DOHH2 (cell line): Measurements from ENCODE around the gene KRT73.

ENCODE experiments used
- H3F3A ChIP-seq: fragments of 200-600 bp; sonication (generic), shearing (Covaris generic); 2 replicates; pipeline ENCODE4 v1.6.0; 2016; ENCODE audit warnings: antibody characterized with exemption, mild to moderate bottlenecking; ENCODE audit not compliant: control insufficient read depth, insufficient read depth
- H3K27ac ChIP-seq: fragments of 200-600 bp; sonication (generic); 2 replicates; pipeline ENCODE4 v1.5.1; 2014; ENCODE audit warnings: low read depth, mild to moderate bottlenecking, low read length, moderate library complexity
- H3K27me3 ChIP-seq: fragments of 200-600 bp; sonication (generic); 2 replicates; pipeline ENCODE4 v1.6.1; 2014; ENCODE audit warnings: mild to moderate bottlenecking, low read length, mixed read lengths; ENCODE audit not compliant: control insufficient read depth
- H3K36me3 ChIP-seq: fragments of 200-600 bp; sonication (generic); 2 replicates; pipeline ENCODE4 v1.6.1; 2014; ENCODE audit warnings: mild to moderate bottlenecking, low read length, moderate library complexity, mixed read lengths; ENCODE audit not compliant: control insufficient read depth
- H3K4me1 ChIP-seq: fragments of 200-600 bp; sonication (generic); 2 replicates; pipeline ENCODE4 v1.6.1; 2014; ENCODE audit warnings: mild to moderate bottlenecking, low read length, mixed read lengths; ENCODE audit not compliant: control insufficient read depth
- H3K4me2 ChIP-seq: fragments of 200-600 bp; sonication (generic); 2 replicates; pipeline ENCODE4 v1.6.0; 2014; ENCODE audit warnings: mild to moderate bottlenecking, low read length, moderate library complexity
- H3K4me3 ChIP-seq: fragments of 200-600 bp; sonication (generic); 2 replicates; pipeline ENCODE4 v1.5.1; 2014; ENCODE audit warnings: mild to moderate bottlenecking, low read length, mixed read lengths
- H3K79me2 ChIP-seq: fragments of 200-600 bp; sonication (generic); 2 replicates; pipeline ENCODE4 v1.6.1; 2014; ENCODE audit warnings: mild to moderate bottlenecking, low read length, mixed read lengths; ENCODE audit not compliant: control insufficient read depth
- H3K9me2 ChIP-seq: fragments of 200-600 bp; sonication (generic); replicated peaks from 2 replicates; pipeline ENCODE4 v1.6.1; 2014; ENCODE audit warnings: mild to moderate bottlenecking, low read length, mixed read lengths; ENCODE audit not compliant: control insufficient read depth
- H3K9me3 ChIP-seq: fragments of 200-600 bp; sonication (generic); 2 replicates; pipeline ENCODE4 v1.6.1; 2014; ENCODE audit warnings: antibody characterized with exemption, low read length, mixed read lengths; ENCODE audit not compliant: control insufficient read depth, insufficient read depth
- H4K20me1 ChIP-seq: fragments of 200-600 bp; sonication (generic); 2 replicates; pipeline ENCODE4 v1.6.0; 2014; ENCODE audit warnings: low read depth, mild to moderate bottlenecking, antibody characterized with exemption, low read length, moderate library complexity; ENCODE audit not compliant: control insufficient read depth, insufficient read depth
- EZH2phosphoT487 ChIP-seq: fragments of 200-600 bp; sonication (generic); IDR thresholded peaks from 2 replicates; pipeline ENCODE4 v1.6.1; 2017; ENCODE audit warnings: borderline replicate concordance, mild to moderate bottlenecking, antibody characterized with exemption, low read length, moderate library complexity, mixed read lengths
- TF ChIP-seq, protein P1 (sequence below): fragments of 200-600 bp; sonication (generic); IDR thresholded peaks from one replicate; pipeline ENCODE4 v1.5.1; 2014; ENCODE audit warnings: antibody characterized with exemption, mild to moderate bottlenecking, low read depth, low read length; ENCODE audit not compliant: poor library complexity, severe bottlenecking

The KRT73 gene

DNA sequence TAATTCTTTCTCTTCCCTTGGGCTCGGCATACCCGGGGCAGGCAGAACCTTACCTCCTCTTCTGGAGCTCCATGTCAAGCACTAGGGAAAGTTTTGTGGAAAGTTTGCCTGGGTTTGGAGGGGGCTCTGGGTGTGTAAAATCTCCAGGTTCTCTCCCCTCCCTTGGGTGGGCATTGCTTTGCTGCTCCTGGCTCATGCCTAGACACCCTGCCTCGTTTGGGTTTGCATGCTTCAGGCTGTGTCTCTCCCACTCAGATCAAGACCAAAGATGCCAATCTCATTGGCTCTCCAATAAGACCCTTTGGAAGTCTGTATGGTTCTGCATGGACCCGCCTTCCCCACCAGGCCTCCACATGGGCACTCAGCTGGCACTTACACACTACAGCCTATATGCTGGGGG, 39.8 kb upstream of the KRT73 start:
- no peak for TF ChIP-seq EZH2phosphoT487
- TF ChIP-seq, protein P1, sequence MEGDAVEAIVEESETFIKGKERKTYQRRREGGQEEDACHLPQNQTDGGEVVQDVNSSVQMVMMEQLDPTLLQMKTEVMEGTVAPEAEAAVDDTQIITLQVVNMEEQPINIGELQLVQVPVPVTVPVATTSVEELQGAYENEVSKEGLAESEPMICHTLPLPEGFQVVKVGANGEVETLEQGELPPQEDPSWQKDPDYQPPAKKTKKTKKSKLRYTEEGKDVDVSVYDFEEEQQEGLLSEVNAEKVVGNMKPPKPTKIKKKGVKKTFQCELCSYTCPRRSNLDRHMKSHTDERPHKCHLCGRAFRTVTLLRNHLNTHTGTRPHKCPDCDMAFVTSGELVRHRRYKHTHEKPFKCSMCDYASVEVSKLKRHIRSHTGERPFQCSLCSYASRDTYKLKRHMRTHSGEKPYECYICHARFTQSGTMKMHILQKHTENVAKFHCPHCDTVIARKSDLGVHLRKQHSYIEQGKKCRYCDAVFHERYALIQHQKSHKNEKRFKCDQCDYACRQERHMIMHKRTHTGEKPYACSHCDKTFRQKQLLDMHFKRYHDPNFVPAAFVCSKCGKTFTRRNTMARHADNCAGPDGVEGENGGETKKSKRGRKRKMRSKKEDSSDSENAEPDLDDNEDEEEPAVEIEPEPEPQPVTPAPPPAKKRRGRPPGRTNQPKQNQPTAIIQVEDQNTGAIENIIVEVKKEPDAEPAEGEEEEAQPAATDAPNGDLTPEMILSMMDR: no peak

DNA sequence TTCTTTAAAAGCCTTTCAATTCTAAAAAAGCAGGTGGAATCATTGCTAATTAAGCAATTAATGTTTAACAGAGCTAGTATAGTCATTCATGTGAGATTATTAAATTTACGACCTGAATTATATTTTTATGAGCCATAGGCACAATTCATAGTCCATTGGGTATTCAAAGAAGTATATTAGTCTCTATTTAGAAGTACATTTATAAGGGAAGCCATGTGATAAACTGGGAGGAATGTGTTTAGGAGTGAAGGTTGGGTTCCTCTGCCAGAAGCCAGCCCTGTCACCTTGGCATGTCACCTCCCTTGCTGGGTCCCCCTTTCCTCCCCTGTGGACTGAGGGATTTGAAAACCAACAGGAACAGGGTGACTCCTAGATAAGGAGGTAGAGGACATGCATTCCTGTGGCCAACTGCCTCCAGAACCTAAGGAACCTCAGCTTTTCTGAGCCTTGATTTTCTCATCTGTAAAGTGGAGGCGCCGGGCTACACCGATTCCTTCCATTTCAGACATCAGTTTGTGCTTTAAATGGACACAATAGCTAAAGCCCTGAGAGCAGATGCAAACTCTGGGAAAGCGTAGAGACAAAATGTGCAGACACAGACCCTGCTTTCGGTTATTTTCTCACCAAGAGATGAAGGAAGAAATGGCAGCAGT, 39.0 kb upstream of the KRT73 start:
- Histone ChIP-seq H3K27me3 (peaks cover 10% of the 10 kb centered on the region), H3K9me3 (no peaks in the 10 kb centered on the region), H3K9me2 (no peaks in the 10 kb centered on the region), H3K27ac (no peak overlapping the region), H4K20me1 (no peaks in the 10 kb centered on the region), H3K4me2 (no peak overlapping the region), H3K79me2 (no peaks in the 10 kb centered on the region), H3K4me1 (no peaks in the 10 kb centered on the region), H3K4me3 (no peak overlapping the region), H3K36me3 (no peaks in the 10 kb centered on the region), H3F3A (no peaks in the 10 kb centered on the region)
- TF ChIP-seq EZH2phosphoT487: no peak
- TF ChIP-seq, protein P1: no peak

More for the DNA sequence above, 39.8 kb upstream of the KRT73 start:
- Histone ChIP-seq H3K79me2 (no peaks in the 10 kb centered on the region), H3K4me2 (no peak overlapping the region), H3K27me3 (peaks cover 10% of the 10 kb centered on the region), H3K9me3 (no peaks in the 10 kb centered on the region), H3K4me1 (no peaks in the 10 kb centered on the region), H3F3A (no peaks in the 10 kb centered on the region), H3K9me2 (no peaks in the 10 kb centered on the region), H4K20me1 (no peaks in the 10 kb centered on the region), H3K27ac (no peak overlapping the region), H3K4me3 (no peak overlapping the region), H3K36me3 (no peaks in the 10 kb centered on the region)

DNA sequence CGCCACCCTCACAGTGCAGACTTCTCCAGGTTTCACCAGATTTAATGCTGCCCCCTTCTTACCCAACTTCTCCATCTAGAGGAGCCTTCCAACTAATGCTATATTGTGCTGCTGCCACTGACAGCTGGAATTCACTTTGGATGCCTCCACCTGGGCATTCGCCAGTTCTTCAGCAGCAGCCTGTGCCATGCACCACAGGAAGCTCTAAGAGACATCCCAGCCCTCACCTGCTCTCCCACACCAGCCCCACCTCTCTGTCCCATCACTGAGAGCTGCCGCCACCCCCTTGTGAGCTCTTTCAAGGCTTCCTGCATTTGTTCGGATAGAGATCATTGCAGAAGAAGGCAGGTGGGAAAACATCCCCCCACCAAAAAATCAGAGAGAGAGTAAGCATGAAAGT, 38.3 kb upstream of the KRT73 start:
- H3K9me3 ChIP-seq: no peaks in the 10 kb centered on the region
- H3F3A ChIP-seq: no peaks in the 10 kb centered on the region
- peaks cover 10% of the 10 kb centered on the region for H3K27me3 ChIP-seq
- no peaks in the 10 kb centered on the region for H3K4me1 ChIP-seq
- H4K20me1 ChIP-seq: no peaks in the 10 kb centered on the region
- no peaks in the 10 kb centered on the region for H3K36me3 ChIP-seq
- H3K4me3 ChIP-seq: no peak overlapping the region
- H3K4me2 ChIP-seq: no peak overlapping the region
- no peak for TF ChIP-seq EZH2phosphoT487
- TF ChIP-seq, protein P1: no peak
- no peaks in the 10 kb centered on the region for H3K79me2 ChIP-seq
- H3K9me2 ChIP-seq: no peaks in the 10 kb centered on the region
- H3K27ac ChIP-seq: no peak overlapping the region
